ENCODE data around the gene ADAP2.

GRCh38 chr17:30965686-30966085 is 43.9 kb downstream of the ADAP2 start:
- TF ChIP-seq ZSCAN5A (tag by site-specific recombination; IDR thresholded peaks at IDR 0.05) = no peak
- no peak for TF ChIP-seq SP7 (tag by site-specific recombination; IDR thresholded peaks at IDR 0.05)
- no peak for TF ChIP-seq SP2 (tag by site-specific recombination; IDR thresholded peaks at IDR 0.05)
- no peak for TF ChIP-seq ZNF624 (tag by site-specific recombination; IDR thresholded peaks at IDR 0.05)
- no peak for TF ChIP-seq CTCF (tag by site-specific recombination; IDR thresholded peaks at IDR 0.05)
- TF ChIP-seq, protein P1, sequence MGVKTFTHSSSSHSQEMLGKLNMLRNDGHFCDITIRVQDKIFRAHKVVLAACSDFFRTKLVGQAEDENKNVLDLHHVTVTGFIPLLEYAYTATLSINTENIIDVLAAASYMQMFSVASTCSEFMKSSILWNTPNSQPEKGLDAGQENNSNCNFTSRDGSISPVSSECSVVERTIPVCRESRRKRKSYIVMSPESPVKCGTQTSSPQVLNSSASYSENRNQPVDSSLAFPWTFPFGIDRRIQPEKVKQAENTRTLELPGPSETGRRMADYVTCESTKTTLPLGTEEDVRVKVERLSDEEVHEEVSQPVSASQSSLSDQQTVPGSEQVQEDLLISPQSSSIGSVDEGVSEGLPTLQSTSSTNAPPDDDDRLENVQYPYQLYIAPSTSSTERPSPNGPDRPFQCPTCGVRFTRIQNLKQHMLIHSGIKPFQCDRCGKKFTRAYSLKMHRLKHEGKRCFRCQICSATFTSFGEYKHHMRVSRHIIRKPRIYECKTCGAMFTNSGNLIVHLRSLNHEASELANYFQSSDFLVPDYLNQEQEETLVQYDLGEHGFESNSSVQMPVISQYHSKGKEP (tag by site-specific recombination; IDR thresholded peaks at IDR 0.05) = no peak
- TF ChIP-seq ZBTB8A (tag by site-specific recombination; IDR thresholded peaks at IDR 0.05) = no peak
- TF ChIP-seq ZXDB (tag by site-specific recombination; IDR thresholded peaks at IDR 0.05) = no peak
- TF ChIP-seq, protein P2, sequence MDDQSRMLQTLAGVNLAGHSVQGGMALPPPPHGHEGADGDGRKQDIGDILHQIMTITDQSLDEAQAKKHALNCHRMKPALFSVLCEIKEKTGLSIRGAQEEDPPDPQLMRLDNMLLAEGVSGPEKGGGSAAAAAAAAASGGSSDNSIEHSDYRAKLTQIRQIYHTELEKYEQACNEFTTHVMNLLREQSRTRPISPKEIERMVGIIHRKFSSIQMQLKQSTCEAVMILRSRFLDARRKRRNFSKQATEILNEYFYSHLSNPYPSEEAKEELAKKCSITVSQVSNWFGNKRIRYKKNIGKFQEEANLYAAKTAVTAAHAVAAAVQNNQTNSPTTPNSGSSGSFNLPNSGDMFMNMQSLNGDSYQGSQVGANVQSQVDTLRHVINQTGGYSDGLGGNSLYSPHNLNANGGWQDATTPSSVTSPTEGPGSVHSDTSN (CRISPR knock-in tag; IDR thresholded peaks at IDR 0.05) = no peak
